Stromal cell of bone marrow (primary cell): ENCODE data around the gene GBX2.

Experiments
- DNase-seq: peaks from one replicate; pipeline ENCODE4 v3.0.0-alpha.2; 2012; ENCODE audit warnings: low read depth

Gene GBX2

DNA sequence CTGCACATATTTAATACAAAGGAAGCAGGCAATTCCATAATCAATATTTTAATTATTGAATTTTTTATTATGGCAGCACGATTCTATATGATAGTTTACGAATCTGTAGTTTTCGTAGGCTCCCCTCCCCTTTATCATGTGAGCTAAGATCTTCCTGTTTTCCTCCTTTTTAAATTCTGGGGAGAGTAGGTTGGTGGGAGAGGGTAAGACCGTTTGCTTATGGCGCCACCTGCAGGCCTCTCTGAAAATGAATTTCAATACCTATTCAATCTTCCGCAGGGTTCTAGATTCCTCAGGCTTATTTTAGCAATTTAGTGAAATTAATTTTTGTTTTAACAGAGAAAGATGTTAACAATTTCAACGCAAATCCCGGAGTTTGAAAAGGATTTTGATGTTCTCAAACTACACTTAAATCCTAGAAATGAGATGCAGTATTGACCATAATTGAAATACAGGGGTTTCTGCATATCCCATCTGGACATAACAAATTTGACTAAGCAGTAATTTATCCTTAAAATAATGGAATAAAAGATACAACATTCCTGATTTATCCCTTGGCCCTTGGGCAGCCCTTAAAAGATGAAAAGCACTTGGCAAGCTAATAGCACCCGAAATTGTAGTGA lies 12.8 kb upstream of the GBX2 start:
- DNase-seq: no peak

DNA sequence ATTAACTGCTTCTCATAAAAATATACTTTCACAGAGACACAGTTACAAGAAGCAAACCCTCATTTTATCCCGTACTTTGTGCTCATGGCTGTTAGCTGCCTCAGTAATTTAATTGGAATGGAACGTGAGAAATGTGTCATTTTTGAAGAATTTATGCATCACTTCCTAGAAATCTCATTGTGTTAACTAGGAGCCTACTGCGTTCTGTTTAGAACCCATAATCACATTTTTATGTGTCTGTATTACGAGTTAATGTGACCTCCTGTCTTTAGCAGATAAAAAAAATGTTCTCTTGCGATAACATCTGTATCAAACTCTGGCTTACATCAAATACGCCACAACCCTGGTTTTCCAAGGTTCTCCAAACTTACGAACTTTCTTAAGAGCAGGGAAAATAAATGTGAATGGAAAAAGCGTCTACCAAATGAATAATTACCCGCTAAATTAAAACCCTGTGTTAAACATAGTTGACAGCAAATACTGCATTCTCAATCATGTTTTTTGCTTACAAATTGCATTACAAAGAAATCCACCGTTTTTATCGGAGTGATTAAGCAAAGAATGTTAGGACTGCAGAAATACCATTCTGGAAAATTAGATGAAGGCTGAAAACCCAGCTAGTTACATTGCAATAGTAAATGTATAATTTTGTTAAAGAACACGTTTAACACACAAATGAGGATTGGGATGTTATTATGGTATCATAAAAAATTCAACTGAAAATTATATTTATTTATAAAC lies 12.1 kb upstream of the GBX2 start:
- no peak for DNase-seq

DNA sequence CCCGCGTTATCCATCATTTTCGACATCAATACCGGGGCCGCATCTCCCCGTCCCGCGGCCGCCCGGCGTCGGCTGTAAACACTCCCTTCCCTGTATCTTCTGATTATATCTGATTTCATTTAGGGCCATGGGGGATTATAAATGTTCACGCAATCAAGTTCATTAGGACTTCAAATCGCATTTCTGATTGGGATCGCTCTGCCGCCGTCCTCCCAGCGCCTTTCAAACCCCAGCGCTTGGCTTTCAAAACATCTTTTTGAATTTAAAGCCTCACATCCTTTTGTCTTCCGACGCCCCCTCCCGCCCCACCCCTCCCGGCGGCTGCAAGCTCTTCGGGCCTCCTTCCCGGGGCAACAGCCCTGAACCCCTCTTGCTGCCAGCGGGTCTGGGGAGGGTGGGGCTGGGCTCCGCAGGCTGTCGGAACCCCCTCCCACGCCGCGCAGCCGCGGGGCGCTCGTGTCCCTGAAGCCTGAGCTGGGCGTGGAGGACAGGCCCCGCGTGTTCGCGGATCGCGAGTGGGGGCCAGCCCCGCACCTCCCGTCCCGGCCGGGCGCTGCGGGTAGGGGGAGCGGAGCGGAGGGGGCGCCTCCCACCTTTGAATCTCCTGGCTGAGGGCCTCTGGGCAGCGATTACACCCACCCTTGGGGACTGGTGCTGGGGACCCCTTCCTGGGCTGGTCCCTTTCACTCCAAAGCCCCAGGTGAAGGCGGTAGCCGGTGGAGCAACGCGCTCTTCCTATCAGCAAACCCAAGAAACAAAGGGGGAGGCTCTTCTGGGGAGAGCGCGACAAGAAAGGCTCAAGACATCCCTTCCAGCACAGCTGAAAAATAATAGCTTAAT lies 11.3 kb upstream of the GBX2 start:
- DNase-seq: no peak

DNA sequence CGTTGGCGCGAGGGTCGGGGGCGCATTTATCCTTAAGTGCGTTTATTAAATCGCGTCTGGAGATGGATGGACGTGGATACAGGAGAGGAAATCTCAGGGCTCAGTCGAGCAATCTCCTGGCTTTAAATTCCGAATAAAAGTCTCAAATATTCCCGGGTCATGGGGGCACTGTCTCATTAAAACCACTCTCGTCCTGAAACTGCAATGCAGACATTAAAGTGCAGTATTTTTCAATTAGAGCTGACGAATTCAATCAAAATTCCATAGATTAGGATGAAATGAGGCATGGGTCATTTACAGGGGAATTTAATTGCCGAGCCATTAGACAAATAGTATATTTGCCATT lies 10.7 kb upstream of the GBX2 start:
- DNase-seq: no peak

DNA sequence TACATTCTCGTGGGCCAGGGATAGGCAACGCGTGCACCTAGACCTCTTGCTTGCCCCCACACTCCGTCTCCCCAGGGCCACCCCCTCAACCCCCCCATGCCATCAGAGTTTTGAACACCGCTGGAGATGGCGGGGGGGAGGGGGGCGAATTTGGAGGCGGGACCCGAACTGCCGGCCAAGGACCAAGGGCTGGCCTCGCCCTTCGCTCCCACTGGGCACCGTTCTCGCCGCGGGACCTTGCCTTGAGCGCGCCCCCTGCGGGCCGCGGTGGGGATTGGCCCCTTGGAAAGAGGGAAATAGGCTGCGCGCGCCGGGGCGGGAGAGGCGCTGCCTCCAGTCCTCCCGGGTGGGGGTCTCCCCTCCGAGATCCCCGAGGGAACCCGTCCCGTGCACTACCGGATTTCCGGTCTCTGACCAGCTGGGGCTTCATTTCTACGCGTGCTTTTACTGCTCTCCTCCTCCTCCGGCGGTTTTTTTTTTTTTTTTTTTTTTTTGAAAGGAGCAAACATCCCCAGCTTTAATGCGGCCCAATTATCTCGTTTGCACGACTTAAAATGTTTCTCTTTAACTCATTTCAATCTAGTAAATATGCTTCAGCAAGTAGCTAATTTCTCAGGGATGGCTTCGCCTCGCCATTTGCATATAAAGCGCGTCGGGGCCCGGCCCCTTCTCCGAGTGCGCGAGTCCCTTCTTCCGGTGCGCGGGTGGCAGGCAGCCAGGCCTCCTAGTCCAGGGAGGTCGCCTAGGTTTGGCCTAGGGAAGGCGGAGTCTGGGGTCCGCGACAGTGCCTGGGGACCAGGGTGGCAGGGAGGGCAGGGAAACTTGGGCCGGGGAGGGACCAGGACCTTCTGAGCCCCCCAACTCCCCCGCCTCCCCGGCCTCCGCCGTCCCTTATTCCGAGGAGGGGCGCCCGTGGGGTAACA lies 10.0 kb upstream of the GBX2 start:
- no peak for DNase-seq

DNA sequence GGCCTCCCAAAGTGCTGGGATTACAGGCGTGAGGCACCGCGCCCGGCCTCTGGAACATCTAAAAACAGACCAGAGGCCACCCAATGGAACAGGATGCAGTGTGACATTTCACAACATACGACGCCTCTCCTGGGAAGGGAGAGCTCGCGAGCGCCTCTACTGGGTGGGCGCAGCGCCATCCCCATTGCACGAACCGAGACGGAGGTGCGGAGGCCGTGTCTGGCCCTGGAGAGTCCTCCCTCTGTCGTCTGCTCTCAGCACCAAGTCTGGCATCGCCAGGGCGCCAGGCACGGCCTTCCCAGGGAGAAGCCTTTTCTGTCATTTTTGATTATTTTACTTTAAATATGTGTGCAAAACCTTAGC lies 9.4 kb upstream of the GBX2 start:
- no peak for DNase-seq

DNA sequence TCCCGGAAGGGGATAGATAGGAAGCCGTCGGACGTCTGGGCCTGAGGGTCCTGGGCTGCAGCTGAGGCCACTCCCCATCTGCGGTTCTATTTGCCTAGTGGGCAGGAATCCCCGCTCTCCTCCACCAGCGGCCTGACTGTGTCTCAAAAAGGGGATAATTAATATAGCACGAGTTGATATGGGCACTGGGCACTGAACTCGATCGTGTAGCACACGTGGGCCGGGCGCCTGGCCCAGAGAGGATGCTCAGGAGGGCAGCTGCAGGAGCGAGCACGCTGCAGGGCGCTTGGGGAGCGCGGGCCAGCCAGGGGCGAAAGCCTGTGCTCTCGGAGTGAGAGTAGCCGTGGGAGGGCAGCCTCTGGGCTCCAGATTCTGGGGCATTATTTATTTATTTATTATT lies 8.8 kb upstream of the GBX2 start:
- no peak for DNase-seq

DNA sequence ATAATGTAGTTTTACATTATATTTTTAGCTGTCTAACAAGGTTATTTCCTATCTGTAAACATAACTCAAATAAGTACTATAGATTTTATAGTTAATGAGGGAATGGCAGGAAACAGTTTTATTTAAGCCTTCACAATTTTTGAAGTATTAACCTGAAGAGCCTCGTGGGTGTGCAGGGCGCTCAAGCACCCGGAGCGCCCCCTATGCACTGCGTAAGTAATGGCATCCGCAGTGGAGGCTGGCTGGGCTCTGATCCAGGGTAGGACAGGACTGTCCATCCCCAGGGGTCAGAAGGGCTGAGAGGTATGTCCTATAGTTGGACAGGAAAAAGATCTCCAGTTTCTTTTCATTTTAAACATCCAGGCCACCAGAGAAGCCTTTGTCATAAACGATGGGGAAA lies 8.2 kb upstream of the GBX2 start:
- DNase-seq: no peak

DNA sequence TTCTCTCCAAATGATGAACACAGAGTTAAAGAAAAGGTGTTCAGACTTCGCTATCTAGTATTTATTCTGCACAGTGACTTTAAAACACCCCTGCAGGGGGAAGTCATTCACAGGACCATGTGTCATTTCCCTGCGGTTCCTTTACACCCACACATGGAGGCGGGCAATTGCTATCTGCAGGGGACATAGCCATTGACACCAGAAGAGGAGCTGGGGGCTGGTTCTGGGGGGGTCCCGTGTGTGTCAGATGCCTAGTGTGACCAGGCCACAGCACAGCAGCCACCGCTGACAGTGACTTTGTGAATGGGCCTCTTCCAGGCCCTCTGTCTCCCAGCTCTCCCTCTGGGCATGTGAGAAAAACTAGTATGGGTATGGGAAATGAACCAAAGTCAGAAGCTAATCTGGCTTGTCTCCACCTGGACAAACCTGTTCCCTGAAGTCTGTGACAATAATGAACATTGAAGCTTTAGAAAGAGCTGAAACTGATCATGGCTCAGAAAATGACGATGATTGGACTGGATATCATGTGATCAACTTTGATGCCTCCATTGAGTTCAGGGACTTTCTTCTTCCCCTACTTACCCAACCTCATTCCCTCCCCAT lies 7.5 kb upstream of the GBX2 start:
- no peak for DNase-seq

DNA sequence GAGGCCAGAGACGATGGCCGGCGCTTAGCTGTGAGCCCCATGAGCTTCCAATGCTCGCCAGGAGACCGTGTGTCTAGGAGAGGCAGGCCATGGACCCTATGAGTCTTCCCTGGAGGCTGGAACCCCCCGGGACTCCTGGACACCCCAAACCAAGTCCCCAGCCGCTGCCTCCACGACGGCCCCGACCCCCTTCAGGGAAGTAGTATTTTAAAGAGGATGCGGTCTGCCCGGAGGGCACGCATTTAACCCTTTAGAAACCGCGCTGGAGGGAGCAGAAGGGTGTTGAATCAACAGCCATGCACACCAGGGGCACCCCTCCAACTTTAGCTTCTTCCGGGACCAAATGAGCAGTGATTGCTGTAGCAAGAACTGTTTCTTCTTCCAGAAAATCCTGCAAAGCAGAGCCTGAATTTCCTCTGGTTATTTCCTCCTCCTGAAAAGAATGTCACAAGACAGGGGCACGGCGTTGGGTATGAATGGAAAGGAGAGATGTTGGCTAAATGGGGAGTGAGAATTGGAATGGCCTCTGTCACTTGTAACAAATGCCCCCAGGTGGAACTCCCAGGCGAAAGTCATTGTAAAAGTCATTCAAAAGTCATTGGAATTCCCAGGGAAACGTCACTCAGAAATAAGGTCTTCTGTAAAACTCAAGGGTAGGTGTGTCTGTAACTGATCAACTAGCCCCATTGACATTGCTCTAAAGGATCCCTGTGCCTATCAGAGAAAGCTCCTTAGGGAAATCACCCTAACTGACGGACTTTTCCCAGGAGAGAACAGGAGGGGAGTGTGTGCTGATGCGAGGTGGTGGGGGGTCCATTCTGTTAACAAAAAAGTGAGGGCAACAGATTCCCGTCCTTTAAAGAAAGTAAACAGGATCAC lies 5.8 kb upstream of the GBX2 start:
- no peak for DNase-seq

DNA sequence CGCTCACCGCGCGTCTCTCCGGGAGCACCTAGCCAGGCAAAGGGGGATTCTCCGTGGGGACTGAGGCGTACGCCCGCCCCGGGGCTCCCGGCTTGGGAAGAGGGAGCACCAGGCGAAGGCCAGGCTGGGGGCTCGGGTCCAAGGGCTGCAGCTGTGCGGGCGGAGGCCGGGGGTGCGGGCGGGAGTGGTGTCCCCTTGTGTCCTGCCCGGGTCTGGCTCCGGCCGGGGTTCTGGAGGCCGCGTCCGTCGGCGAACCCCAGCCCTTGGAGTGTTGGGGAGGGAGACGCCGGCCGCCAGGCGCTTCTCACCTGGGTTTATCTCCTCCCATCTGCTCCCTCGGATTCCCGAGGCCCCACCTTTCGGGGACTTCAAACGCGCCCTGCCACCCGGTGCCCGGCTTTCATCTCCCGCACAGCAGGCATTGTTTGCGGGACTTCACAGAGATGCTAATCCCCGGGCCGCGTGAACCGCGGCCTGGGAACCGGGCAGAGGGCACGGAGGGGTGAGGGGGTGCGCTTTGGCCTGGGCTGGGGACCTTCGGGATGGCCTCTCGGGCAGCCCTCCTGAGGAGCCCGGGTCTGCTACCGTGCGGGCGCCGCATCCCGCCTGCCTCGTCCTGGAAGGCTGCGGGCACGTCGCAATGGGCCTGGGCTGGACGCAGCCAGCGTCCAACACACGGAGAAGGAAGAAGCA lies 5.0 kb upstream of the GBX2 start:
- no peak for DNase-seq

DNA sequence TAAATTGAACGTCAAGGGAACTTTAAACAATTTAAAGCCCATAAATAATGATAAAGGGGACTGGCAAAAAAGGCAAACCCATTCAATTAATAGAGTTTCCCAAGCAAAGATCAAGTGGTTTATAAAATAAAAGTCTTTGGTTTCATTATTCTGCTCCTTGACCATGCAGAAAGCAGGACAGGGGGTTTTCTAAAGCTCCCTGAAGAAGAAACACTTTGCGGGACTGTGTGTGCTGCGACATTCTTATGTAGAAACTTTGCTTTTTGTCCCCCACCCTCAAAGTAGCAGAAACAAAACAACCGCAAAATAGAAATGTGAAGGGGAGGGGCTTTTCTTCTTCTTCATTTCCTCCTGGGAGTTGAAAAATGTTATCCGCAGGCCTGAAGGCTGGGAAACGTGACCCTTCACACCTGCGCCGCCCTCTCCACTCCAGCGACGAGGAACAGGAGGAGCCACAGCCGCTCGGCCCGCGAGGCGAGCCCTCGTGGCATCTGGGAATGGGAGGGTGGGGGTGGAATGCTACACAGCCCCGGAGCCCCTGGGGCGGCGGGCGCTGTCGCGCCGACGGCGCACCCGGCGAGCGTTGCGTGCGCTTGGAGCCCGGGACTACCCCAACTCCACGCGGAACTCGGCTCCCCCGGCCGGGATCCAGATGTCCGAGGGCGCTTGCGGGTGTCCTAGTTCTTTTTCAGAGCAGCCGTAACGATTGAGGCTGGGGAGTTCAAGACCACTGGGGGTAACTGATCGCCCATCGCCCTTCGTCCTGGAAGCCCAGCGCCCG lies 4.3 kb upstream of the GBX2 start:
- DNase-seq: no peak

DNA sequence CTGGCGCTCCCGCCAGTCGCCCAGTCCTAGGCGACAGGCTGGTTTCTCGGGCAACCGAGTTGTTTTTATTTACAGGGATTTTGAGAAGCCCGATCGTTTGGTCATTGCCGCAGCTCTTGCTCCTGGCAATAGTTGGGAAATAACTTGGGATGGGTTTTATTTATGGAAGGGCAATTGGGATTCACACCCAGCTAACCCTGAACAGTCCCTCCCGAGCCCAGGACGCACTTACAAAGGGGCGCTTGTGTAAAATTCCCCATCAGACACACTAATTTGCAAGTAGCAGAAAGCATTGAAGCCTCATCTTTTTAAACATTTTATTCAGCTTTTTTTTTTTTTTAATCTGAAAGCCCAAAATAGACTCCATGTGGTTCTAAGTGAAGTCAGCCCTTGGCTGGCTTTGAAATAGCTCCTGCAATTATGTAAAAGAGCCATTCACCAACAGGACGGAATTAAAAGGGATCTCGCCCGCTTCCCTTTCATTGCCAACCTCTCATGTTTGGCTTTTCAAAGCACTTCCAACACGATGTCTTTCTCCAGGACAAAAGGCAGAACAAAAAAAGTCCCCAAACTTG lies 3.6 kb upstream of the GBX2 start:
- DNase-seq: no peak

DNA sequence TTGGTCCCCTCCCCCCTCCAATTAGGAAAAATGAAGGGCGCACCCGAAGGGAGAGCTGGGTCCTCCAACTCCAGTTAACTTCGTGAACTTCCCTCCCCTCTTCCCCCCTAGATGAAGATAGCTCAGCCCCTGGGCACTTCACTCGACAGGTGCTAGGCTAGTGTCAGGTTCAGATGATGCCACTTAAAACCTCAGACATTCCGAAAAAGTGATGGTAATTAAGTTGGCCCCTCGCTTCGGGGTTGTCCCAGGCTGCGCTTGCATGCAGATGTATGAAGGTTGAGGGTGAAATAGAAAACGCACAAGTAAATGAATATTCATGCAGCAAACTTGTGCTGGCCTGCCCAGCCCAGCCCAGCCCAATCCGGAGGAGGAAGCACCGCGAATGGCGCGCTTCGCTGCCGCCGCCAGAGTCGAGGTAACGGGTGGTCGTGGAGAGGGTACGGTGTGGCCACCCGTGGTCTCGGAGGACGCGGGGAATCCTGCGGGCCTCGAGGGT lies 3.0 kb upstream of the GBX2 start:
- no peak for DNase-seq

DNA sequence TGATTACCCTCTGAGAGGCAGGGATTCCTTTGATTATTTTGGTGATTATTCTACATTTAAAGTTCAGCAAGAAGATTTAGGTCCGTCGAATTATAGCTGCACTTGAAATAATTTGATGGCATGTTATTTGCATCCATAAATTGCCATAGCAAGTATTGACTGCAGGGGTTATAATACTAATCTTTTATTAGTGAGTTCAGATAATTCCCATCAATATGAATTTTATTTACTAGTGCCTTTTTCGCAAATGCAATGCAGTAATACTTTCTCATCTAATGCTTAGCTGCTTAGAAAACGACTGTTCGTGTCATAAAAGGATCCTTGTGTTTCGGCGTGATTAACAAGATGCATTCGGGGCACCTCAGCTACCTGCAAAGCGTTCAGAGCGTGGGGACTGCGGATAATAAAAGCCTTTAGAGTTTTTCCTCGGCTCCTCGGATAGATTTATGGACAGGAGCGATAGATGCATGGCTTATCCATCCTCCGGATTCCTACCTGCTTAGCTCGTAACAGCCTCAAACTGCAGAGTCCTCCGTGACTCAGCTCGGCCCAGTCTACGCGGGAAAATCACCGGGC lies 2.5 kb upstream of the GBX2 start:
- DNase-seq: no peak

DNA sequence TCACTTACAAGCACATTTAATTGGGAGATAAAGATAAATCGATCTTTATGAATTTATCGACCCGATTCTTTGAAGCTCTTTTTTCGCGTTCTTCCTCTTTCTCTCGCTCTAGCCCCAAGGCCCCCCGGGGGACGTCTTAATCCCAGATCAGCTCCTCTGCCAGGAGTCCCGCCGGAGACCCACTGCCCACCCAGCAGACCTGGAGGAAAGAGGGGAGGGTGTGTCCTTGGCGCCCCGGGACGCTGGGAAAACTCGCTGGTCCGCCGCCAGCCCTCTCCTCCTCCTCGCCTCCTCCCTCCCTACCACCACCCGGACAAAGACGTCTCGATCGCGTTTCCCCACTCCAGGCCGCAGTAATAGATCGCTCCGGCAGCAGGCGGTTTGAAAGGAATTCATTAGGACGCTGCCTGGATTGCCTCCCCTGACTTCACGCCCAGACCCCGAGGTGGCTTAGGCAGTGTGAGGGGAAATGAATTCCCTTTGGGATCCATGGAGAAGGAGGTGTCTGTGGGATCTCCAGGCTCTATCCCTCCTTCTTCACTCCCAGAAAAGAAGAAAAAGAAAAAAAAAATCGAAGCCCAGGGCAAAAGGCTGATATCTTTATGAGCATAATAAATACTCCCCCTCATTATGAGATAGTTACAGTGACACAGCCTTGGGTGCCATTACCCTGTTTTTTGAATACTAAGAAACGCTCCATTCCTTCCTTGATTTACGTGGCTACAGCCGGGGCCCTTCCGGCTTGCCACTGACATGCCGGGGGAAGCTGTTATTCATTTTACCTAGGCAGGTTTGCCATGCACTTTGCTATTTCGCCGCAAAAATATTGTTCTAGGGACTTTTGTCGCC lies 1.8 kb upstream of the GBX2 start:
- DNase-seq: no peak

DNA sequence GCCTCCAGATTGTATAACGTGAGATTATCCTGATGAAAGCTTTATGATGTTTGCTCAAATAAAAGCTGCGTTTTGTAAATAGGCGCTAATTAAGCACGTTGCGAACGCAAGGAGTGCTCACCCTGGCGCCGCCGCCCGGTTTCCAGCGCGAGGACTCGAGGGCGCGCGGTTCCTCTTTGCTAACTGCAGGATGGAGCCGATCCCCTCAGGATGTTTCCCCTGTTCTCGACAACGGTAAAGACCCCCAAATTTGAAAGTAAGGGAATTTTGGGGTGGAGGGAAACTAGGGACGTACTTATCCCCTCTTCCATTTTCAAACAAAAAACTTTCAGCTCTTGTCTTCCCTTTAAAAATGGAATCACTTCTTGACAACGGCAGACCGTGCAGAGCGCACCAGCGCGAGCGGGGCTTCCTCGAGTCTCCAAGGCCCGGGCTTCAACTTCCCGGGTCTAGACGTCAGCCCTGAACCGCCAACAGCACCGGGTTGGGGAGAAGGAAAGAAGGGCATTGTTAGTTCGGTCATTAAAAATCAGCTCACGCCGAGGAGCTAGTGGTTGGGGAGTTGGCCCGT lies 1.1 kb upstream of the GBX2 start:
- DNase-seq: no peak
